SK-N-SH (cell line): Measurements from ENCODE around the gene STK31.

Experiments
- EP300 ChIP-seq, 2 experiments: IDR thresholded peaks; 2 replicates each; pipeline versions ENCODE4 v1.4.0 to v1.6.1; 2012; ENCODE audit warnings: borderline replicate concordance in 1 of 2, low read depth in 1 of 2, low read length in 1 of 2
- FOXJ3 ChIP-seq: sonication (generic); formaldehyde crosslinking; IDR thresholded peaks from 2 replicates; pipeline ENCODE4 v1.5.1; 2020; ENCODE audit warnings: mild to moderate bottlenecking, missing genetic modification reagents
- FOXM1 ChIP-seq: IDR thresholded peaks from 2 replicates; pipeline ENCODE4 v1.4.0; 2012; ENCODE audit warnings: low read depth, mild to moderate bottlenecking
- GABPA ChIP-seq: IDR thresholded peaks from 2 replicates; pipeline ENCODE4 v1.4.0; 2012; ENCODE audit warnings: low read depth, mild to moderate bottlenecking
- GATA2 ChIP-seq: sonication (generic); formaldehyde crosslinking; IDR thresholded peaks from 2 replicates; pipeline ENCODE4 v1.5.0; 2020; ENCODE audit warnings: mild to moderate bottlenecking, missing genetic modification reagents
- JUND ChIP-seq: IDR thresholded peaks from 2 replicates; pipeline ENCODE4 v1.4.0; 2012
- NRF1 ChIP-seq: IDR thresholded peaks from 2 replicates; pipeline ENCODE4 v1.6.1; 2012; ENCODE audit warnings: low read depth, mild to moderate bottlenecking, low read length
- TAF1 ChIP-seq: IDR thresholded peaks from 2 replicates; pipeline ENCODE4 v1.6.1; 2012; ENCODE audit warnings: low read depth, mild to moderate bottlenecking, low read length, moderate library complexity, borderline replicate concordance
- TF ChIP-seq, protein P1 (sequence below): fragments of 200-600 bp; sonication (generic); IDR thresholded peaks from 2 replicates; pipeline ENCODE4 v1.6.1; 2017; ENCODE audit warnings: antibody characterized with exemption, mild to moderate bottlenecking, moderate library complexity
- TF ChIP-seq, protein P2 (sequence below): IDR thresholded peaks from 2 replicates; pipeline ENCODE4 v1.4.0; 2012; ENCODE audit warnings: low read depth

DNA sequence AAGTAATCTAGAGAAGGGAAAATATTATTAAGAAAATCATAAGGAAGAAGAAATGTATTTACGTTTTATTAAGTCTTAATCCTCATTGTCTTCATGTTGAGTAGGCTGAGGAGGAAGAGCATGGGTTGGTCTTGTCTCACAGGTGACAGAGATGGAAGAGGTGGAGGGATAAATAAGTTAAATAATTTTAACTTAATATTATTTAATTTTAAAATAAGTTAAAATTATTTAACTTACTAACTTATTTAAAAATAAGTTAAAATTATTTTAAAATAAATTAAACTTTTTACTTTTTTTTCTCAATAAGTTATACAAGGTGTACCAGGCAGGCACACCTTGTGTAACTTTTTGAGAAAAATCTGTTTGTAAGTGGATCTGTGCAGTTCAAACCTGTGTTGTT is 36.6 kb downstream of the STK31 start:
- no peak for TF ChIP-seq EP300 (IDR thresholded peaks at IDR 0.05; ENCODE audit: borderline replicate concordance in 1 of 2, low read depth in 1 of 2, low read length in 1 of 2)
- no peak for TF ChIP-seq TAF1
- no peak for TF ChIP-seq JUND
- TF ChIP-seq, protein P1, sequence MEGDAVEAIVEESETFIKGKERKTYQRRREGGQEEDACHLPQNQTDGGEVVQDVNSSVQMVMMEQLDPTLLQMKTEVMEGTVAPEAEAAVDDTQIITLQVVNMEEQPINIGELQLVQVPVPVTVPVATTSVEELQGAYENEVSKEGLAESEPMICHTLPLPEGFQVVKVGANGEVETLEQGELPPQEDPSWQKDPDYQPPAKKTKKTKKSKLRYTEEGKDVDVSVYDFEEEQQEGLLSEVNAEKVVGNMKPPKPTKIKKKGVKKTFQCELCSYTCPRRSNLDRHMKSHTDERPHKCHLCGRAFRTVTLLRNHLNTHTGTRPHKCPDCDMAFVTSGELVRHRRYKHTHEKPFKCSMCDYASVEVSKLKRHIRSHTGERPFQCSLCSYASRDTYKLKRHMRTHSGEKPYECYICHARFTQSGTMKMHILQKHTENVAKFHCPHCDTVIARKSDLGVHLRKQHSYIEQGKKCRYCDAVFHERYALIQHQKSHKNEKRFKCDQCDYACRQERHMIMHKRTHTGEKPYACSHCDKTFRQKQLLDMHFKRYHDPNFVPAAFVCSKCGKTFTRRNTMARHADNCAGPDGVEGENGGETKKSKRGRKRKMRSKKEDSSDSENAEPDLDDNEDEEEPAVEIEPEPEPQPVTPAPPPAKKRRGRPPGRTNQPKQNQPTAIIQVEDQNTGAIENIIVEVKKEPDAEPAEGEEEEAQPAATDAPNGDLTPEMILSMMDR, result no peak
- TF ChIP-seq, protein P2, sequence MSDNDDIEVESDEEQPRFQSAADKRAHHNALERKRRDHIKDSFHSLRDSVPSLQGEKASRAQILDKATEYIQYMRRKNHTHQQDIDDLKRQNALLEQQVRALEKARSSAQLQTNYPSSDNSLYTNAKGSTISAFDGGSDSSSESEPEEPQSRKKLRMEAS, result no peak
- no peak for TF ChIP-seq NRF1
- no peak for TF ChIP-seq GATA2 (CRISPR knock-in tag)
- TF ChIP-seq FOXJ3 (CRISPR knock-in tag), result no peak
- no peak for TF ChIP-seq FOXM1
- TF ChIP-seq GABPA, result no peak
